ENCODE measurements around the gene CSRP2.

Gene CSRP2

DNA sequence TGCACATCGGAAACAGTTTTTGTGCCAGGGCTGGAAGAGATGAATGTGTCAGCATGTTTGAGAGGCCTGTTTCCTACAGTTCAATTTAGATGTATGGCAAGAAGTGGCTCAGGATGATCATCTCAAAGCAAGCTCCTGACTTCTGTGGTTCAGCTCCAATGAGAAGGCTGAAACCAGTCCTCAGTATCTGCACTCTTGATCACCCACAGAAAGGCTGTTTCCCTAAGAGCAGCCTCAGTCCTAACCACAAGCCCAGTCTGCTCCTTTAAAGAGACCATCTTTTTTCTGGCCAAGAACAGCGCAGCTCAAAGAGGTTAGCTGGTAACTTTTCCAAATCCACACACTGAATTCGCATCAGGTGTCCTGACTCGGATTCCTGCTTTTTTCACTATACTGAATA is 19.2 kb downstream of the CSRP2 start:
- DNase-seq, result no peak

DNA sequence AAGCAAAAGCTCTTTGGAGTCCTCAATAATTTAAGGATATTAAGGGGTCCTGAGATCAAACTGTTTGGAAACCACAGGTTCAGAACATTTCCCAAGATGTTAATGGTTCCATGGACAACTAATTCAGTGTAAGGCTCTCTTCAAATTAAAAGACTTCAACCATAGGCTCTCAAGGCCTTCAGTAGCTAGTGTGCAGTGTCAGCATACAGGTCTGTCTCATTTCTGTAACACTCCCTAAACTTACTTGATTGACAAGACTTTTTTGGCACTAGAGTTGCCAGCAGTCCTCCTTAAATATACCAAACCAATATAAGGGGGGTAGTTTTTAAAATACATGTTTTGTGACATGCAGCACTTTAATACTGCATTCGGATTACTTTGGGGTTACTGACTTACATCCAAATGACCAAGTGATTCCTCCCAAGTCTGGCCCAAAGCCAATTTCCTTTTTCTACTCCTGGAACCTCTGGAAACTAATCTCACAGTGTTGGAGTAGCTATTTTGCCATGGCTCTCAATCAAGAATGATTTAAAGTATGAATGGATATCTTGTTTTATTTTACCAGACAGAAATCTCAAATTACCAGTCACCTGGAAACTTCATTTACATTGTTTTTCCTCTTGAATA is 22.7 kb downstream of the CSRP2 start:
- DNase-seq, result no peak

DNA sequence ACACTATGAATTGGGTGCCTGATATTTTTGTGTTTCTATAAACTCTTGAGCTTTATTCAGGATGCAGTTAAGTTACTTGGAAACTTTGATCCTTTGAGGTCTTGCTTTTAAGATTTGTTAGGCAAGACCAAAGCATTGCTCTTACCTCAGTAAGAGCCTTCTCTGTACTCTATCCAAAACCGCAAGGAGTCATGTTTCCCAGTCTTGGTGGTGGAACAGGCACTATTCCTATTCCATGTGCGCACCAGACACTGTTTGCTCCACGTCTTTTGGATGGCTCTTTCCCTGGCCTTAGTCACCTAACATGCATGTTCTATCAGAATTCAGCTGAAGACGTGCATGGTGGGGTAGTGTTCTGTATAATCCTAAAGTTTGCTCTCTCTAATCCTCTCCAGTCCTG is 23.5 kb downstream of the CSRP2 start:
- DNase-seq, result no peak

DNA sequence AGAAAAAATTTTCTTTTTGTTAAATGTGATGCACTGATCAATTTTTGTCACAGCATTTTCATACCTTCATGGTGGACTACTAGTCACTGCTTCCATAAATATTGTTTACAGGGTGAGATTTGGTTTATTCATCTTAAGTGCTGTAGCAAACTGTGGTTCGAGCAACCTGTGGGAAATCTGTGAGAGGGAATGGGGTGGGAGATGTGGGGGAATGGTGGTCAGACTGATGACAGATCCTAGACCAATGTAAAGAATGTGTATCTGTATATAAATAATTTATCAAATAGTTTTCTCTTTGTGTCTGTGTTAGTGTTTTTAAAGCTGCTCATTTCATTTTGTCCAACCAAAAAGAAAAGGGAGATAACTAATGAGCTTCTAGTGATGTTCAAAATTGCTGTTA is 26.7 kb downstream of the CSRP2 start:
- DNase-seq, result no peak

DNA sequence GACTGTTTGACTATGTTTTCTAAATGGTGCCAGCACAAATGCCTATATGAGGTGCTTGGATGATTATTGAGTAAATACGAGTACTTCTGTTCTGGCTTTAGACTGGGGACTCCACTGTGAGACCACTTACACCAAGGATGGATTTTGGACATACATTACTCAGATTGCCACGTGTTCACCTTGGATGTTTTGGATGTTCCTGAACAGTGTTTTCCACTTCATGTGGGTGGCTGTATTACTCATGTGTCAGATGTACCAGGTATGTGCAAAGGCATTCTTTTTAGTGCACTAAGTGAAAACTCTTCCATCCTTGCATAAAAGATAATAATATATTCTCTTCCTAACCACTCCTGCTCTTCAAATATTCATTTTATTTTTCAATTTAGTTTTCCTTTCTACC is 30.7 kb downstream of the CSRP2 start:
- no peak for DNase-seq

DNA sequence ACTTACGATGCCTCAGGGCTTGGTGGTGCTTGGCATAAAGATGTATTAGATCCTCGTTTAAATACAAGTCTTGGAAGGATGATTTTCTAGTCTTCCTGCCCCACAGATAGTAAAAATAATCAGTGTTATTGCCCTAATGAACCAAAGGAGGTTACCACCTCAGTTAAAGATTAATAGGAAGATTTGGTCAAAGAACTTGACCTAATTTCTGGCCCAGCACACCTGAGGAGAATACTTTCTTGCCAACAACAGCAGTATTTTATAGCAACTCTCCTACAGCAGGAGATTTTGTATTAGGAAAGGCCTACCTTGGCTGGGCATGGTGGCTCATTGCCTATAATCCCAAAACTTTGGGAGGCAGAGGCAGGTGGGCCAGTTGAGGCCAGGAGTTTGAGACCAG is 31.6 kb downstream of the CSRP2 start:
- no peak for DNase-seq

DNA sequence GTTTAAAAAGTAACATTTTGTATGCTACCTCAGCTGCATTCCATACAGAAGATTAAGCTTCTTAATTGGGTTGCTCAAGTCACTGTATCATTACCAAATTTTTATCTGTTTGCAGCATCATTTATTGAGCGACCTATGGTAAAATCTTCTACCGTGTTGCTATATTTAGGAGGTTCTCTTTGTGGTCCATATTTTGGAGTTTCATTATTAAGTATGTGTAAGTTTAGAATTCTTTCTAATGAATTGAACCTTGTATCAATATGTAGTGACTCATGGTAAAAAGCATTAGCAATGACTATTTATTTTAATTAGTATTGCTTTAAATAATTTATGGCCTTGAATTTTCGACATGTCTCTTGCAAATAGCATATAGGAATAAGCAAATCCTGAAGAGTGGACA is 42.2 kb downstream of the CSRP2 start:
- no peak for DNase-seq

DNA sequence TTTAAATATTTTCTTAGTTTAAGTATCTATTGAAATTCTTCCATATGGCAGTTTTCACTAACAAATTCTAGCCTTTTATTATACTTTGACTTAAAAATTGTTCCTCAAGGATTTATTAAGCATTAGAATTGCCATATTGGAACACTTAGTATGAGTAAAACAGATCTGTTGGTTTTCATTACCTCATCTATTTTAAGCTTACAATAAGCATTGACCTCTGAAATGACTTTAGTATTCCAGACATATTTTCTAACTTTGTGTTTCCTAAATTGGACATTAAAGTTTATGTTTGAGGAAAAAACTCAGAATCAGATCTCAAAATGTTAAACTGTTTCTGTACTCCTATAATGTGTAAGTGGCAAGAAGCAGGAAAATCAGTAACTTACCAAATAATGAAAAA is 48.4 kb downstream of the CSRP2 start:
- DNase-seq, result no peak

DNA sequence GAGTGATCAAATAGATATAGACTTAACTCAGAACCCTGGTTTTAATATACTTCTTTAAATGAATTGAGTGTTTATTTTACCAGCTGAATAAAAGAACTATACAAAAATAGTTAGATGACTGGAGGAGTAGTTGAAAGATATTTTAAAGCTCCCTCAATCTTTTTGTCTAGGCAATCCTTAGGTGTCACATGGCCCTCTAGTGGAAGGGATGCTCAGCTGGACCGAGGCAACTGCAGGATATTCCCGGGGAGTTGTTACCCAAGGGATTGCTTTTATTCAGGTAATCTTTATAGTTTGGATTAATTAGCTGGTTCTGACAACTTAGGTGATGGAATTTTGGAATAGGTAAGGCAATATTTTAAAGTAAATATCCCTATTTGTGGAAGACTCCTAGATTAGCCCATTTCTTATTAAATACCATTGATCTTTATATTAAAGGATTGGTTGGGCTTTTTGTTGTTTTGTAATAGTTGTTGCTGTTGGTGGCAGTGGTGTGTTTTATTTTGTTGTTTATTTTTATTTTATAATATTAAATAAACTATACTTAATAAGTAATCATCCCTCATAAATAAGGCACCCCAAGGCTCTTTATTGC is 57.8 kb downstream of the CSRP2 start:
- no peak for DNase-seq

DNA sequence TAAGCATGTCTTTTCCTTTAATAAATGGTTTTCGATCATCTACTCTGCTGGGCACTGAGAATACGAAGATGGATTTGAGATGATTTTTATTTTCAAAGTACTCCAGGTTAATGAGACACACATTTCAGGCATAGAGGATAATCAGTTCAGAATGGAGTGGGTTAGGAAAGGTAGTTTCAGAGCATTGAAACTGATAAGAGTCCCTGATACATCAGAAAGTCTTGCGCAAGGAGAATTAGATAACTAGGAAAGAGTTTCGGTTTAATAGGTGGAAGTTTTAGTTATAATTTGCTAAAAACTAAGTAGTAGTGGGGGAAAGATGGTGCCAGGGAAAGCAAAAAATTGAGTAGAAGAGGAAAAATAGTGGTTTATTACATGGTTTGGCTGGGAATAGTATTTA is 64.8 kb downstream of the CSRP2 start:
- no peak for DNase-seq

DNA sequence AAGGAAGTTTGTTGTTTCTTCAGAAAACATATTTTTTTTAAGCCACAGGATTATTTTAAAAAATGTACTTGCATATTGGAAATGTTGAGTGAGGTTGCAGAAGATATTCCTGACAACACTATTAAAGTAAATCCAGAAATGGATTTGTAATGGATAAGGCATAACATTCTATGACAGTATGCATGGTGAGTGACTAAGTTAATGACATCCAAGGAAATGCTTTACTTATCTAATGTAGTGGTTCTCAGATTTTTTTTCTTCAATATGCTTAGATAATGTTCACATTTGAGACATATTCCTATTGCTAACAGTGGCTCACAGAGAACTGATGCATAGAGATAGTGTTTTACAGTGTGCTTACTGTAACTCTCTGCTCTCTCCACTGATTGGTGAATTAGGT is 65.6 kb downstream of the CSRP2 start:
- DNase-seq, result no peak

DNA sequence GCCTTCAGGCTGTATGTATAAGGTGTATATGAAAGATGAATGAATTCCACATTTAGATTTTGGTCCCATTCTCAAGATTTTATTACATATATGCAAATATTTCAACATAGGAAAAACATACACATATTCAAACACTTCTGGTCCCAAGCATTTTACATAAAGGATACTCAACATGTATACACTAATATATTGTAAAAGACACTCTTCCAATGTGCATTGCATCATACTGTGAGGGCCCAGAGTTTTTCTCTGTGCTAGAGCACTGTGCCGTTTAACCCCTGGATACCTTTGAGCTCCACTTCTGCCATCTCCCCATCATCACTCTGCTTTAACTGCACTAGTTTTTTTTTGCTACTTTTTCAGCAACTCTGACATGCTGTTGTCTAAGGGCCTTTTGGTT is 66.8 kb downstream of the CSRP2 start:
- DNase-seq, result no peak

DNA sequence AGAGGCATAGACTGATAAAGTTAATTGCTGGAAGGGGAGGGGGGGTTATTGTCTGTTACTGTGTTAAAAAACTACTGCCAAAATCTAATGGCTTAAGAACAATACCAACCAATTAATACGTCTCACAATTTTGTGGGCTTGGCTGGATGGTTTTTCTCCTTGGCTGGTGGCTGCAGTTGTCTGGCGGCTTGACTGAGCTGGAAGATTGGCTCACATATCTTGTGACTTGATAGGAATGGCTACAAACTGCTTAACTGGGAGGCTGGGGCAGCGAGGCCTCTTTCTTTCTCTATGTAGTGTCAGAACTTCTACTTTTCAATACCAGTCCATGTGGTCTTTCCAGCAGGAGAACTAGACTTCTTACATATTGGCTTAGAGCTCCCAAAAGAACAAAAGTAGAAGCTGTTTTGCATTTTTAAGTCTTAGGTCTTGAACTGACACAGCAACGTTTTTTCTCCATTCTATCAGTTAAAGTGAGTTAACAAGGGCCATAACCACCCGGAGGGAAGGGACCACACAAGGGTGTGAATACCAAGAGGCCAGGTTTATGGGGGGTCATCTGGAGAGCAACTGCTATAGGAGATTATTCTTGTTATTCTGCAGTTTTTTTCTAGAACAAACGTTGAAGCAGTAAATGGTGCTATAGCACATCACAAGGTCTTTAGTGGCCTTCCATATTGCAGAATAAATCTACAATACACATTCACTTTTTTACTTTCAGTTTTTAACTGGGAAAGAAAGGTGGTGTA is 68.0 kb downstream of the CSRP2 start:
- no peak for DNase-seq
